ENCODE data around the gene DYNC1H1.

DNA sequence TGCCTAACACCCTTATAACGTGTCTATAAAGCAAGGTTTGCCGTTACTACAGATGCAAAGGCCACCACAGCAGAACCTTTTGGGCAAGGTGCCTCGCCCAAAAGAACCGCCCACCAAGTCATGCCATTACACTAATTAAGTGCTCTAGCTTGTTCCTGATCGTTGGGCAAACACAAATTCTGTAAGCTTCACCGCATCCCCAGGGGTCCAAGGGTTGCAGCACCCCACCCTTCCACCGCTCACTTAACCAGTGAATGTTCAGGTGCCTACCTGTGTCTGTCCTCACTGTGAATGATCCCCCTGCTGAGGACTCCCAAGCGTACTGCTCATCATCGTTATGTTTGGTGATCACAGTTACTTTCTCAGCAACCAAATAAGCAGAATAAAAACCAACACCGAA is 121.1 kb downstream of the DYNC1H1 start:
- TF ChIP-seq CTCF (IDR thresholded peaks at IDR 0.05) (no peak), POLR2A (IDR thresholded peaks at IDR 0.05) (no peak), POLR2AphosphoS5 (IDR thresholded peaks at IDR 0.05) (no peak), EP300 (IDR thresholded peaks at IDR 0.05) (no peak)
